ENCODE data around the gene BICC1.
"Not testable (repeated sequence)": the region's sequence is repeated elsewhere in the genome, so short reads cannot be mapped to it uniquely, and the experiment has no call there.

GRCh38 chr10:58858123-58858522, 345.5 kb downstream of the BICC1 start:
- TF ChIP-seq CTCF (IDR thresholded peaks at IDR 0.05); EP300 (IDR thresholded peaks at IDR 0.05; ENCODE audit: low read depth); POLR2A (IDR thresholded peaks at IDR 0.05): not testable (repeated sequence)
